Keratinocyte (primary cell): ENCODE measurements around the gene TMC8. TPM values are rescaled to one million over a fixed set of nuclear protein-coding genes. Genes with fewer than 3 reads are reported as not detected.

Experiments
- DNase-seq: peaks from one replicate; pipeline ENCODE4 v3.0.0-alpha.2; 2011; ENCODE audit warnings: low read depth, missing footprints, low spot score
- FAIRE-seq: peaks from 2 replicates; lab custom pipeline; 2011; peaks lifted over from hg19 to GRCh38; lab: Jason Lieb, UNC
- H2AFZ ChIP-seq: 2 replicates; pipeline ENCODE4 v1.6.0; 2012; ENCODE audit warnings: low read length, control low read depth, inconsistent platforms; ENCODE audit not compliant: control insufficient read depth
- H3K27ac ChIP-seq: 2 replicates; pipeline ENCODE4 v1.5.1; 2011; ENCODE audit warnings: low read length; ENCODE audit not compliant: control insufficient read depth, insufficient read depth
- H3K27me3 ChIP-seq: 3 replicates; pipeline ENCODE4 v1.6.0; 2011; ENCODE audit warnings: low read length; ENCODE audit not compliant: control insufficient read depth, insufficient read depth; ENCODE audit errors: extremely low read depth
- H3K36me3 ChIP-seq, 2 experiments: 2 replicates in 1 of 2; 3 replicates in 1 of 2; pipeline ENCODE4 v1.5.1; 2011; ENCODE audit warnings: low read length in 2 of 2, mild to moderate bottlenecking in 1 of 2; ENCODE audit not compliant: control insufficient read depth in 2 of 2, insufficient read depth in 2 of 2; ENCODE audit errors: extremely low read depth in 1 of 2
- H3K4me1 ChIP-seq: 3 replicates; pipeline ENCODE4 v1.5.1; 2011; ENCODE audit warnings: low read length; ENCODE audit not compliant: control insufficient read depth, insufficient read depth; ENCODE audit errors: extremely low read depth
- H3K4me2 ChIP-seq: 3 replicates; pipeline ENCODE4 v1.6.0; 2011; ENCODE audit warnings: low read depth, low read length; ENCODE audit not compliant: control insufficient read depth, insufficient read depth; ENCODE audit errors: extremely low read depth
- H3K4me3 ChIP-seq, 3 experiments: fragments of 200-600 bp in 1 of 3; sonication (generic) in 1 of 3; 2 replicates in 2 of 3; 3 replicates in 1 of 3; pipeline ENCODE4 v1.5.1; 2011 to 2016; ENCODE audit warnings: low read length in 3 of 3, mild to moderate bottlenecking in 3 of 3, control low read depth in 2 of 3, inconsistent platforms in 1 of 3, low read depth in 1 of 3, mixed read lengths in 1 of 3, mixed run types in 1 of 3, moderate library complexity in 1 of 3; ENCODE audit not compliant: control insufficient read depth in 2 of 3, insufficient read depth in 2 of 3; ENCODE audit errors: extremely low read depth in 1 of 3
- H3K79me2 ChIP-seq: 2 replicates; pipeline ENCODE4 v1.6.0; 2012; ENCODE audit warnings: low read length; ENCODE audit not compliant: control insufficient read depth, insufficient read depth
- H3K9ac ChIP-seq: 3 replicates; pipeline ENCODE4 v1.6.0; 2011; ENCODE audit warnings: low read length; ENCODE audit not compliant: control insufficient read depth, insufficient read depth; ENCODE audit errors: extremely low read depth
- H3K9me1 ChIP-seq: 3 replicates; pipeline ENCODE4 v1.6.0; 2011; ENCODE audit warnings: low read length; ENCODE audit not compliant: control insufficient read depth, insufficient read depth; ENCODE audit errors: extremely low read depth
- H3K9me3 ChIP-seq: 2 replicates; pipeline ENCODE4 v1.5.1; 2012; ENCODE audit warnings: low read depth, low read length; ENCODE audit not compliant: control insufficient read depth
- H4K20me1 ChIP-seq: 3 replicates; pipeline ENCODE4 v1.6.0; 2011; ENCODE audit warnings: low read length; ENCODE audit not compliant: control insufficient read depth, insufficient read depth; ENCODE audit errors: extremely low read depth
- CTCF ChIP-seq, 3 experiments: IDR thresholded peaks in 1 of 3; conservative IDR thresholded peaks in 1 of 3; optimal IDR thresholded peaks in 1 of 3; 2 replicates in 2 of 3; 3 replicates in 1 of 3; pipeline versions ENCODE3 to v1.5.1; 2011; ENCODE audit warnings: low read length in 3 of 3, mild to moderate bottlenecking in 3 of 3, moderate library complexity in 2 of 3, control low read depth in 1 of 3, inconsistent platforms in 1 of 3; ENCODE audit not compliant: insufficient read depth in 2 of 3; ENCODE audit errors: extremely low read depth in 1 of 3
- EZH2 ChIP-seq: IDR thresholded peaks from one replicate; pipeline ENCODE4 v1.6.1; 2012; ENCODE audit warnings: inconsistent platforms, mild to moderate bottlenecking, low read length, moderate library complexity
- dilution Hi-C: fragments of 300-500 bp; cut with MboI; formaldehyde crosslinking; loops from one replicate; pipeline ENCODE4 v1.7.0; 2020; ENCODE audit warnings: low sequenced_read_pairs; ENCODE audit not compliant: extremely low pct_ligation_motif_present
- polyA plus RNA-seq, 5 experiments: library from polyadenylated mRNA; depleted of rRNA in 3 of 5; stranded (reverse) in 3 of 5; stranded (forward) in 1 of 5; unstranded in 1 of 5; fragments of >200 nt; gene quantifications; 1 replicate in 1 of 5; 2 replicates in 3 of 5; 3 replicates in 1 of 5; pipeline versions ENCODE4 v1.2.1 to v1.2.3, GENCODE V29; 2011 to 2012; ENCODE audit warnings: missing spikeins in 2 of 5, low read depth in 1 of 5, low replicate concordance in 1 of 5

The TMC8 gene
- polyA plus RNA-seq, 1 donor (not counting 4 experiments of a cell fraction or from before 2014, with no cell fraction given), result 0.14 TPM

DNA sequence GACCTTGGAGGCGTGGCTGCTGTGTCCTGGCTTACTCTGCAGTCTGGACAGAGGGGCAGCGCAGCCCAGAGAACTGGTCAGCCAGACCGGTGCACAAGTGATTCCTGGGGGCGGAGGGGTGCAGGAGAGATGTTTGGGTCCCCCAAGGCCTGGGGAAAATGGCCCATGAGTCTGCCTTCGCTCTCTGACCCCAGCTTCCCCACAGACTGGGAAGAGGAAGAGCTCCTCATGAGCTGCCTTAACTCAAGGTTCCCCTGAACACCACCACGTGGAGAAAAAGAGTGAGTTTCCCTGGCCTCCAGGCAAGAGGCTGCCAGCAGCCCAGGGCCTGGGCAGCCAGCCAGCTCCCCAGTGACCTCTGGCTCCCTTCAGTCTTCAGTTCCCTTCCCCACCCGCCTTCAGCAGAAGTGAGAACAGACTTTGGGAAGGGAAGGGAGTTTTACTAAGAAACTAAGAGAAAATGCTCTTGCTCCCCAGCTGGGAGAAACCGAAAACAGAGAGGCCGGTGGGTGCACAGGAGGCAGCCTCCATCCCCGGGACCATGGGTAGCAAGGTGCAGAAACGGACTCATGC, 13.7 kb downstream of the TMC8 start:
- Histone ChIP-seq H3K9me3 (no peaks in the 10 kb centered on the region), H3K36me3 (no peaks in the 10 kb centered on the region), H3K4me3 (no peak overlapping the region), H3K4me1 (peaks cover 44% of the 10 kb centered on the region), H3K79me2 (no peaks in the 10 kb centered on the region), H3K27ac (no peak overlapping the region), H2AFZ (no peak overlapping the region), H3K9me1 (no peaks in the 10 kb centered on the region), H3K9ac (no peak overlapping the region), H3K4me2 (peak overlapping the region; percentile 3), H4K20me1 (no peaks in the 10 kb centered on the region), H3K27me3 (peaks cover 8% of the 10 kb centered on the region)
- no peak for TF ChIP-seq CTCF (optimal IDR thresholded peaks at IDR 0.05 in 1 of 3, IDR thresholded peaks at IDR 0.05 in 1 of 3, conservative IDR thresholded peaks at IDR 0.05 in 1 of 3; ENCODE audit: extremely low read depth in 1 of 3, insufficient read depth in 2 of 3, low read length in 3 of 3)
- TF ChIP-seq EZH2, result no peak
- no peak for FAIRE-seq
- DNase-seq, result no peak
- dilution Hi-C loops, result no loop called here

- dilution Hi-C loops, result no loop called here
- Histone ChIP-seq H3K27ac (no peak overlapping the region), H3K4me3 (no peak overlapping the region), H3K4me2 (no peak overlapping the region), H3K27me3 (peaks cover 8% of the 10 kb centered on the region), H2AFZ (no peak overlapping the region), H3K4me1 (peaks cover 43% of the 10 kb centered on the region), H4K20me1 (no peaks in the 10 kb centered on the region), H3K9ac (no peak overlapping the region), H3K36me3 (no peaks in the 10 kb centered on the region), H3K9me1 (no peaks in the 10 kb centered on the region), H3K9me3 (no peaks in the 10 kb centered on the region), H3K79me2 (no peaks in the 10 kb centered on the region)
- DNase-seq (no peak), FAIRE-seq (no peak)
- TF ChIP-seq EZH2 (no peak), CTCF (optimal IDR thresholded peaks at IDR 0.05 in 1 of 3, IDR thresholded peaks at IDR 0.05 in 1 of 3, conservative IDR thresholded peaks at IDR 0.05 in 1 of 3; ENCODE audit: extremely low read depth in 1 of 3, insufficient read depth in 2 of 3, low read length in 3 of 3) (no peak)
These were observed 14.4 kb downstream of the TMC8 start for GRCh38 chr17:78144736-78145641.
